IMR-90 (cell line): ENCODE results near the gene UPK3A. TPM values are rescaled to one million over a fixed set of nuclear protein-coding genes. Genes with fewer than 3 reads are reported as not detected.

Source experiments
- ATAC-seq: fragments of 200-7000 bp; cut with Tn5 transposase; 2 replicates; pipeline ENCODE4 v1.9.1; 2020; ENCODE audit warnings: low read depth, mild to moderate bottlenecking, moderate library complexity
- BruUV-seq: library from RNA; stranded (reverse); fragments of 400-500 nt; replicated peaks from 2 replicates; lab custom pipeline; 2021; lab: Mats Ljungman, UMichigan
- CTCF ChIA-PET: fragments of 300-600 bp; formaldehyde crosslinking; extraction: SDS; loops from one replicate; lab custom pipeline; 2021; ENCODE audit warnings: antibody characterized with exemption; lab: Yijun Ruan, JAX
- POLR2A ChIA-PET: fragments of 300-600 bp; sonication (Branson Sonifier 250); formaldehyde crosslinking; loops from one replicate; lab custom pipeline; 2022; ENCODE audit warnings: antibody characterized with exemption; ENCODE audit not compliant: unreplicated experiment; lab: Charles Lee
- DNase-seq: peaks from one replicate; pipeline ENCODE4 v3.0.0; 2013
- H2AFZ ChIP-seq: replicated peaks from 2 replicates; pipeline ENCODE3; 2013; ENCODE audit warnings: low read length, mild to moderate bottlenecking; ENCODE audit not compliant: poor library complexity
- H2AK5ac ChIP-seq: 2 replicates; pipeline ENCODE4 v1.6.1; 2013; ENCODE audit warnings: low read depth, low read length, inconsistent platforms
- H2AK9ac ChIP-seq: replicated peaks from 2 replicates; pipeline ENCODE3; 2013; ENCODE audit warnings: mild to moderate bottlenecking, low read depth, low read length, moderate library complexity; ENCODE audit not compliant: poor library complexity
- H2BK120ac ChIP-seq: 2 replicates; pipeline ENCODE4 v1.6.1; 2013; ENCODE audit warnings: low read depth, low read length, inconsistent platforms
- H2BK15ac ChIP-seq: 3 replicates; pipeline ENCODE4 v1.6.1; 2013; ENCODE audit warnings: low read depth, low read length, inconsistent platforms
- H2BK20ac ChIP-seq: 2 replicates; pipeline ENCODE4 v1.6.1; 2013; ENCODE audit warnings: low read depth, mild to moderate bottlenecking, inconsistent platforms, low read length, moderate library complexity
- H2BK5ac ChIP-seq: 2 replicates; pipeline ENCODE4 v1.6.1; 2013; ENCODE audit warnings: mild to moderate bottlenecking, low read depth, low read length, inconsistent platforms; ENCODE audit not compliant: poor library complexity, severe bottlenecking
- H3K14ac ChIP-seq: replicated peaks from 2 replicates; pipeline ENCODE4 v1.6.1; 2013; ENCODE audit warnings: low read depth, low read length, inconsistent platforms
- H3K18ac ChIP-seq: 2 replicates; pipeline ENCODE4 v1.6.1; 2013; ENCODE audit warnings: low read depth, low read length, control low read depth
- H3K23ac ChIP-seq: 2 replicates; pipeline ENCODE4 v1.6.1; 2013; ENCODE audit warnings: low read depth, low read length, inconsistent platforms
- H3K27ac ChIP-seq: 2 replicates; pipeline ENCODE4 v1.5.1; 2013; ENCODE audit warnings: mild to moderate bottlenecking, control low read depth, low read length; ENCODE audit not compliant: insufficient read depth
- H3K27me3 ChIP-seq: 2 replicates; pipeline ENCODE4 v1.6.1; 2013; ENCODE audit warnings: low read length; ENCODE audit not compliant: control insufficient read depth, insufficient read depth
- H3K36me3 ChIP-seq: 2 replicates; pipeline ENCODE4 v1.6.1; 2013; ENCODE audit warnings: low read length, mixed read lengths; ENCODE audit not compliant: control insufficient read depth, insufficient read depth
- H3K4ac ChIP-seq: 2 replicates; pipeline ENCODE4 v1.6.1; 2013; ENCODE audit warnings: low read depth, low read length, inconsistent platforms
- H3K4me1 ChIP-seq: 2 replicates; pipeline ENCODE4 v1.6.1; 2013; ENCODE audit warnings: low read length, mixed read lengths; ENCODE audit not compliant: control insufficient read depth, insufficient read depth
- H3K4me2 ChIP-seq: 2 replicates; pipeline ENCODE4 v1.6.1; 2013; ENCODE audit warnings: low read depth, mild to moderate bottlenecking, control low read depth, low read length, moderate library complexity
- H3K4me3 ChIP-seq: 2 replicates; pipeline ENCODE4 v1.5.1; 2013; ENCODE audit warnings: low read depth, mild to moderate bottlenecking, control low read depth, low read length, moderate library complexity; ENCODE audit not compliant: insufficient read depth
- H3K56ac ChIP-seq: 2 replicates; pipeline ENCODE4 v1.6.1; 2013; ENCODE audit warnings: low read length, inconsistent platforms; ENCODE audit not compliant: insufficient read depth; ENCODE audit errors: extremely low read depth
- H3K79me1 ChIP-seq, 2 experiments: 2 replicates each; pipeline ENCODE4 v1.6.1; 2013; ENCODE audit warnings: low read length in 2 of 2, inconsistent platforms in 1 of 2, low read depth in 1 of 2
- H3K9ac ChIP-seq: 2 replicates; pipeline ENCODE4 v1.6.1; 2013; ENCODE audit warnings: low read depth, low read length, control low read depth
- H3K9me1 ChIP-seq: 2 replicates; pipeline ENCODE4 v1.6.1; 2013; ENCODE audit warnings: low read length, inconsistent platforms; ENCODE audit not compliant: insufficient read depth
- H3K9me3 ChIP-seq: 2 replicates; pipeline ENCODE4 v1.6.1; 2013; ENCODE audit warnings: low read length; ENCODE audit not compliant: control insufficient read depth, insufficient read depth
- H4K20me1 ChIP-seq: 2 replicates; pipeline ENCODE4 v1.6.1; 2013; ENCODE audit warnings: low read length, inconsistent platforms; ENCODE audit not compliant: insufficient read depth
- H4K5ac ChIP-seq: 2 replicates; pipeline ENCODE4 v1.6.1; 2013; ENCODE audit warnings: mild to moderate bottlenecking, low read depth, low read length, control low read depth
- H4K8ac ChIP-seq, 2 experiments: 2 replicates each; pipeline ENCODE4 v1.6.1; 2013; ENCODE audit warnings: low read depth in 2 of 2, low read length in 2 of 2, control low read depth in 1 of 2, inconsistent platforms in 1 of 2
- H4K91ac ChIP-seq: 2 replicates; pipeline ENCODE4 v1.6.1; 2013; ENCODE audit warnings: low read depth, low read length, inconsistent platforms; ENCODE audit not compliant: insufficient read depth
- BHLHE40 ChIP-seq: fragments of 150-350 bp; IDR thresholded peaks from 2 replicates; pipeline ENCODE4 v1.6.1; 2016; ENCODE audit warnings: mild to moderate bottlenecking, low read depth, low read length
- CEBPB ChIP-seq: IDR thresholded peaks from 2 replicates; pipeline ENCODE4 v1.6.1; 2012; ENCODE audit warnings: low read depth, low read length, improper control_type of control experiment
- CHD1 ChIP-seq: IDR thresholded peaks from 2 replicates; pipeline ENCODE4 v1.6.1; 2012; ENCODE audit warnings: low read depth, low read length, improper control_type of control experiment
- CTCF ChIP-seq: conservative IDR thresholded peaks from 2 replicates; pipeline ENCODE4 v1.5.1; 2012; ENCODE audit warnings: mild to moderate bottlenecking, low read depth, low read length, improper control_type of control experiment
- ELK1 ChIP-seq: fragments of 150-350 bp; IDR thresholded peaks from 2 replicates; pipeline ENCODE4 v1.6.1; 2016; ENCODE audit warnings: low read depth, mild to moderate bottlenecking, low read length, moderate library complexity, borderline replicate concordance
- FOS ChIP-seq: fragments of 150-350 bp; IDR thresholded peaks from 2 replicates; pipeline ENCODE4 v1.6.1; 2016; ENCODE audit warnings: low read depth, low read length
- MAFK ChIP-seq: IDR thresholded peaks from 2 replicates; pipeline ENCODE4 v1.6.1; 2012; ENCODE audit warnings: low read depth, low read length, improper control_type of control experiment
- MAZ ChIP-seq: IDR thresholded peaks from 2 replicates; pipeline ENCODE4 v1.6.1; 2012; ENCODE audit warnings: low read depth, mild to moderate bottlenecking, low read length, improper control_type of control experiment, moderate library complexity, borderline replicate concordance
- MXI1 ChIP-seq: IDR thresholded peaks from 2 replicates; pipeline ENCODE4 v1.6.1; 2012; ENCODE audit warnings: low read depth, mild to moderate bottlenecking, low read length, moderate library complexity, borderline replicate concordance
- NFE2L2 ChIP-seq: fragments of 150-350 bp; IDR thresholded peaks from 2 replicates; pipeline ENCODE4 v1.6.1; 2016; ENCODE audit warnings: low read depth, mild to moderate bottlenecking, low read length
- POLR2A ChIP-seq: IDR thresholded peaks from 2 replicates; pipeline ENCODE4 v1.6.1; 2012; ENCODE audit warnings: mild to moderate bottlenecking, low read depth, low read length
- RAD21 ChIP-seq: IDR thresholded peaks from 2 replicates; pipeline ENCODE4 v1.6.1; 2012; ENCODE audit warnings: low read length, improper control_type of control experiment
- RCOR1 ChIP-seq: IDR thresholded peaks from 2 replicates; pipeline ENCODE4 v1.6.1; 2012; ENCODE audit warnings: mild to moderate bottlenecking, low read length, improper control_type of control experiment; ENCODE audit not compliant: insufficient replicate concordance
- RFX5 ChIP-seq: IDR thresholded peaks from 2 replicates; pipeline ENCODE4 v1.8.0; 2012; ENCODE audit warnings: low read depth, mild to moderate bottlenecking, low read length, moderate library complexity
- SMC3 ChIP-seq: fragments of 150-350 bp; IDR thresholded peaks from 2 replicates; pipeline ENCODE4 v1.6.1; 2016; ENCODE audit warnings: low read depth, mild to moderate bottlenecking, antibody characterized with exemption, low read length, moderate library complexity
- USF2 ChIP-seq: fragments of 150-350 bp; IDR thresholded peaks from 2 replicates; pipeline ENCODE4 v1.6.1; 2017; ENCODE audit warnings: mild to moderate bottlenecking, antibody characterized with exemption, low read length, low read depth
- WGBS, 2 experiments: methylation state at CpG; one replicate each; pipeline versions ENCODE4 v1.1.5 to v1.1.7; 2013; ENCODE audit warnings: missing lambda C conversion rate in 2 of 2; ENCODE audit not compliant: insufficient read length in 1 of 2; ENCODE audit errors: extremely low coverage in 2 of 2; 5-methylcytosine and 5-hydroxymethylcytosine counted together
- dilution Hi-C: fragments of 300-500 bp; cut with HindIII; formaldehyde crosslinking; loops from one replicate; pipeline ENCODE4 v1.14.3; 2018; ENCODE audit warnings: low sequenced_read_pairs; ENCODE audit not compliant: unreplicated experiment
- in situ Hi-C: fragments of 300-500 bp; cut with MboI; formaldehyde crosslinking; loops from 3 replicates; pipeline ENCODE4 v1.14.3; 2019; ENCODE audit warnings: low sequenced_read_pairs, inconsistent platforms, mixed read lengths
- intact Hi-C: fragments of 100-400 bp; cut with micrococcal nuclease; formaldehyde crosslinking; loops from 2 replicates; pipeline ENCODE4 v1.10.0; 2022
- polyA plus RNA-seq, 3 experiments: library from polyadenylated mRNA; depleted of rRNA; stranded (reverse); fragments of >200 nt; gene quantifications; 2 replicates each; pipeline ENCODE4 v1.2.3, GENCODE V29; 2012; ENCODE audit warnings: low replicate concordance in 1 of 3
- total RNA-seq: library from RNA; depleted of rRNA; stranded (reverse); fragments of >200 nt; gene quantifications from 2 replicates; pipeline ENCODE4 v1.2.3, GENCODE V29; 2012

Gene UPK3A
- total and polyA plus RNA-seq, 2 of the 4 experiments (the other 2 are of a cell fraction), result not detected

GRCh38 chr22:45344334-45344733 lies 59.6 kb downstream of the UPK3A start:
- no peak overlapping the region for H2BK15ac ChIP-seq
- H3K9me1 ChIP-seq, result no peaks in the 10 kb centered on the region
- H3K79me1 ChIP-seq, result no peaks in the 10 kb centered on the region
- CTCF ChIA-PET, result no interaction called here
- intact Hi-C loops, result no loop called here
- no peaks in the 10 kb centered on the region for H3K9me3 ChIP-seq
- H3K4me1 ChIP-seq, result no peaks in the 10 kb centered on the region
- POLR2A ChIA-PET, result no interaction called here
- no peak for TF ChIP-seq FOS
- TF ChIP-seq CTCF, result no peak
- no peak for TF ChIP-seq SMC3
- no peak for TF ChIP-seq MAZ
- no peak for TF ChIP-seq RFX5
- no peak for TF ChIP-seq NFE2L2
- TF ChIP-seq CEBPB, result no peak
- TF ChIP-seq USF2, result no peak
- TF ChIP-seq MAFK, result no peak
- no peak for TF ChIP-seq POLR2A
- TF ChIP-seq RAD21, result no peak
- no peak for TF ChIP-seq ELK1
- no peak for TF ChIP-seq BHLHE40
- TF ChIP-seq MXI1, result no peak
- TF ChIP-seq RCOR1, result no peak
- TF ChIP-seq CHD1, result no peak
- H3K14ac ChIP-seq, result no peak overlapping the region
- H3K4ac ChIP-seq, result no peak overlapping the region
- H3K4me2 ChIP-seq, result no peak overlapping the region
- H4K91ac ChIP-seq, result no peak overlapping the region
- H3K27ac ChIP-seq, result no peak overlapping the region
- no TSS peak for BruUV-seq
- no peak for ATAC-seq
- no peak overlapping the region for H3K56ac ChIP-seq
- H3K9ac ChIP-seq, result no peak overlapping the region
- H4K8ac ChIP-seq, result no peak overlapping the region
- H3K4me3 ChIP-seq, result no peak overlapping the region
- H2BK5ac ChIP-seq, result no peak overlapping the region
- H3K18ac ChIP-seq, result no peak overlapping the region
- no peaks in the 10 kb centered on the region for H3K27me3 ChIP-seq
- H4K5ac ChIP-seq, result no peak overlapping the region
- H2BK20ac ChIP-seq, result no peak overlapping the region
- H2AK5ac ChIP-seq, result no peak overlapping the region
- no peak overlapping the region for H2BK120ac ChIP-seq
- H3K23ac ChIP-seq, result no peak overlapping the region
- H4K20me1 ChIP-seq, result no peaks in the 10 kb centered on the region
- H2AFZ ChIP-seq, result no peak overlapping the region
- H2AK9ac ChIP-seq, result no peak overlapping the region
- DNase-seq, result no peak
- dilution Hi-C loops, result no loop called here
- peaks cover 24% of the 10 kb centered on the region for H3K36me3 ChIP-seq
- no CpG with 5 or more reads among the region's 5 CpGs for WGBS, 2 experiments
- in situ Hi-C loops, result no loop called here
